HCT116 (cell line): ENCODE measurements around the gene AFAP1. TPM values are rescaled to one million over a fixed set of nuclear protein-coding genes. Genes with fewer than 3 reads are reported as not detected.

Source experiments
- ATAC-seq: fragments of 200-7000 bp; cut with Tn5 transposase; 2 replicates; pipeline ENCODE4 v1.9.1; 2020; ENCODE audit warnings: mild to moderate bottlenecking, moderate library complexity
- BruUV-seq: library from RNA; stranded (reverse); fragments of 400-500 nt; replicated peaks from 2 replicates; lab custom pipeline; 2021; lab: Mats Ljungman, UMichigan
- CTCF ChIA-PET: fragments of 300-600 bp; sonication (Branson Sonifier 250); formaldehyde crosslinking; loops from one replicate; lab custom pipeline; 2021; ENCODE audit warnings: antibody characterized with exemption; lab: Charles Lee
- POLR2A ChIA-PET: fragments of 300-600, 350-600 bp; sonication (Branson Sonifier 250); formaldehyde crosslinking; loops from one replicate; lab custom pipeline; 2021; ENCODE audit warnings: antibody characterized with exemption; lab: Charles Lee
- RAD21 ChIA-PET, 2 experiments: fragments of 300-600 bp; sonication (Branson Sonifier 250); formaldehyde crosslinking; loops; one replicate each; lab custom pipeline; 2023; ENCODE audit warnings: low total read pairs in 2 of 2; ENCODE audit not compliant: uncharacterized antibody in 2 of 2, unreplicated experiment in 2 of 2, low non-redundant PET in 1 of 2; lab: Charles Lee
- DNase-seq: peaks from one replicate; pipeline ENCODE4 v3.0.0-alpha.2; 2010; ENCODE audit warnings: low read depth, low spot score
- H2AFZ ChIP-seq: fragments of 200-600 bp; shearing (Covaris generic), sonication (generic); 2 replicates; pipeline ENCODE4 v1.6.1; 2017; ENCODE audit warnings: low read depth, mixed run types, mixed read lengths, antibody characterized with exemption, low read length; ENCODE audit not compliant: poor library complexity, severe bottlenecking
- H3K27ac ChIP-seq: 2 replicates; pipeline ENCODE4 v1.5.1; 2012; ENCODE audit warnings: low read depth, low read length
- H3K27me3 ChIP-seq: fragments of 200-600 bp; sonication (generic); 2 replicates; pipeline ENCODE4 v1.6.1; 2016; ENCODE audit warnings: mixed run types, low read length, mixed read lengths; ENCODE audit not compliant: insufficient read depth
- H3K36me3 ChIP-seq, 2 experiments: fragments of 200-500 bp in 1 of 2; fragments of 200-600 bp in 1 of 2; sonication (Bioruptor generic) in 1 of 2; sonication (generic) in 1 of 2; 2 replicates each; pipeline versions ENCODE4 v1.5.1 to v1.6.1; 2014 to 2016; ENCODE audit warnings: low read length in 2 of 2, inconsistent platforms in 1 of 2, mixed read lengths in 1 of 2, mixed run types in 1 of 2; ENCODE audit not compliant: insufficient read depth in 2 of 2, control insufficient read depth in 1 of 2
- H3K4me1 ChIP-seq, 2 experiments: fragments of 200-600 bp in 1 of 2; sonication (generic) in 1 of 2; 2 replicates each; pipeline versions ENCODE4 v1.5.1 to v1.6.1; 2012 to 2017; ENCODE audit warnings: low read length in 2 of 2, inconsistent platforms in 1 of 2, mild to moderate bottlenecking in 1 of 2, mixed read lengths in 1 of 2, mixed run types in 1 of 2, moderate library complexity in 1 of 2; ENCODE audit not compliant: insufficient read depth in 2 of 2, control insufficient read depth in 1 of 2
- H3K4me2 ChIP-seq: fragments of 200-600 bp; sonication (generic); 2 replicates; pipeline ENCODE4 v1.6.1; 2017; ENCODE audit warnings: mixed run types, low read length, mixed read lengths
- H3K4me3 ChIP-seq, 2 experiments: fragments of 200-600 bp in 1 of 2; sonication (generic) in 1 of 2; replicated peaks in 1 of 2; 2 replicates each; pipeline ENCODE4 v1.5.1; 2011 to 2016; ENCODE audit warnings: low read length in 2 of 2, control low read depth in 1 of 2, low read depth in 1 of 2, mild to moderate bottlenecking in 1 of 2, mixed read lengths in 1 of 2, mixed run types in 1 of 2
- H3K79me2 ChIP-seq: fragments of 200-600 bp; sonication (generic); 2 replicates; pipeline ENCODE4 v1.6.1; 2017; ENCODE audit warnings: mild to moderate bottlenecking, mixed run types, low read length, moderate library complexity, mixed read lengths; ENCODE audit not compliant: insufficient read depth
- H3K9ac ChIP-seq: fragments of 200-600 bp; sonication (generic); 2 replicates; pipeline ENCODE4 v1.6.1; 2016; ENCODE audit warnings: low read length, mixed read lengths
- H3K9me2 ChIP-seq: fragments of 200-600 bp; sonication (generic), shearing (Covaris generic); 2 replicates; pipeline ENCODE4 v1.6.1; 2017; ENCODE audit warnings: mixed run types, mild to moderate bottlenecking, moderate library complexity; ENCODE audit not compliant: insufficient read depth
- H3K9me3 ChIP-seq, 2 experiments: fragments of 200-500 bp in 1 of 2; fragments of 200-600 bp in 1 of 2; sonication (Bioruptor generic) in 1 of 2; sonication (generic) in 1 of 2; 2 replicates each; pipeline ENCODE4 v1.6.1; 2014 to 2017; ENCODE audit warnings: low read length in 2 of 2, mixed read lengths in 2 of 2, inconsistent platforms in 1 of 2, low read depth in 1 of 2, mild to moderate bottlenecking in 1 of 2, mixed run types in 1 of 2, moderate library complexity in 1 of 2; ENCODE audit not compliant: control insufficient read depth in 1 of 2, insufficient read depth in 1 of 2
- H4K20me1 ChIP-seq: fragments of 200-600 bp; sonication (generic), shearing (Covaris generic); 2 replicates; pipeline ENCODE4 v1.6.1; 2017; ENCODE audit warnings: mixed run types, mild to moderate bottlenecking, moderate library complexity; ENCODE audit not compliant: insufficient read depth
- ATF3 ChIP-seq: IDR thresholded peaks from 2 replicates; pipeline ENCODE4 v1.6.1; 2012
- EGR1 ChIP-seq: IDR thresholded peaks from 2 replicates; pipeline ENCODE4 v1.6.1; 2012; ENCODE audit warnings: low read depth
- EZH2phosphoT487 ChIP-seq: fragments of 200-600 bp; IDR thresholded peaks from 2 replicates; pipeline ENCODE4 v1.6.1; 2018; ENCODE audit warnings: antibody characterized with exemption, borderline replicate concordance
- JUND ChIP-seq: IDR thresholded peaks from 2 replicates; pipeline ENCODE4 v1.6.1; 2012
- POLR2A ChIP-seq: IDR thresholded peaks from 2 replicates; pipeline ENCODE4 v1.7.0; 2011; ENCODE audit warnings: borderline replicate concordance; ENCODE audit not compliant: insufficient read depth, insufficient read length; ENCODE audit errors: extremely low read depth
- RAD21 ChIP-seq: IDR thresholded peaks from 2 replicates; pipeline ENCODE4 v1.6.1; 2012; ENCODE audit warnings: low read depth, mild to moderate bottlenecking
- REST ChIP-seq: IDR thresholded peaks from 2 replicates; pipeline ENCODE4 v1.6.1; 2012; ENCODE audit warnings: low read depth
- SRF ChIP-seq: IDR thresholded peaks from 2 replicates; pipeline ENCODE4 v1.6.1; 2012; ENCODE audit warnings: low read depth
- ZFX ChIP-seq: fragments of 450-650 bp; IDR thresholded peaks from 2 replicates; pipeline ENCODE4 v1.6.1; 2017
- ZNF274 ChIP-seq: fragments of 200-500 bp; sonication (Bioruptor generic); IDR thresholded peaks from 2 replicates; pipeline ENCODE4 v1.6.1; 2014; ENCODE audit warnings: mild to moderate bottlenecking, low read depth, low read length, inconsistent platforms
- intact Hi-C: fragments of 100-400 bp; cut with micrococcal nuclease; formaldehyde crosslinking; loops from 2 replicates; pipeline ENCODE4 v1.10.0; 2022
- total RNA-seq: library from RNA; stranded (reverse); gene quantifications from one replicate; pipeline ENCODE4 v1.2.1, GENCODE V29; 2021; ENCODE audit not compliant: unreplicated experiment

Gene AFAP1
- total RNA-seq, 1 experiment from 2014 or later: 19.4 TPM

DNA sequence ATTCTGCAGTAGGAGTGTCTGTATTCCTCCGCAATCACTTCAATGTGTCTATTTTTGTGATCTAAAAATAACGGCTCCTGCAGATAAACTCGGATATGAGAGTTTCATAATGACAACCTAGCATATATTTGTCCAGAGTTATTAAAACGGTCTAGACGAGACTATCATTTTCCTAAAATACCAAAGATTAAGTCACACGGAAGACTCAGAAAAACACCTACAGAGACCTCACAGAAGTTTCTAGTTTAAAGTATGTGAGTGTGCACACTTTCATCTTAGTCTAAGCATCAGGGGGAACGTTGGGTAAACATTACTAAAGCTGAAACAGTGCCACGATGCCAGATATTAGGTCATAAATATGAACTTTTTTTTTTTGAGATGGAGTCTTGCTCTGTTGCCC, 156.9 kb downstream of the AFAP1 start:
- Histone ChIP-seq H3K4me2 (no peak overlapping the region), H3K4me3 (no peak overlapping the region), H3K9me2 (no peaks in the 10 kb centered on the region), H3K79me2 (no peaks in the 10 kb centered on the region), H4K20me1 (no peaks in the 10 kb centered on the region), H3K9ac (no peak overlapping the region), H3K27me3 (no peaks in the 10 kb centered on the region), H3K9me3 (no peaks in the 10 kb centered on the region), H3K4me1 (no peaks in the 10 kb centered on the region), H2AFZ (no peak overlapping the region), H3K27ac (no peak overlapping the region), H3K36me3 (peaks cover 2 to 3% of the 10 kb centered on the region in 2 experiments; a peak in 2 of 4 replicates)
- ChIA-PET RAD21 (no interaction called here), CTCF (no interaction called here), POLR2A (no interaction called here)
- intact Hi-C loops: no loop called here
- TF ChIP-seq REST: no peak
- TF ChIP-seq RAD21: no peak
- ATAC-seq (no peak), DNase-seq (no peak)
- BruUV-seq: no TSS peak

DNA sequence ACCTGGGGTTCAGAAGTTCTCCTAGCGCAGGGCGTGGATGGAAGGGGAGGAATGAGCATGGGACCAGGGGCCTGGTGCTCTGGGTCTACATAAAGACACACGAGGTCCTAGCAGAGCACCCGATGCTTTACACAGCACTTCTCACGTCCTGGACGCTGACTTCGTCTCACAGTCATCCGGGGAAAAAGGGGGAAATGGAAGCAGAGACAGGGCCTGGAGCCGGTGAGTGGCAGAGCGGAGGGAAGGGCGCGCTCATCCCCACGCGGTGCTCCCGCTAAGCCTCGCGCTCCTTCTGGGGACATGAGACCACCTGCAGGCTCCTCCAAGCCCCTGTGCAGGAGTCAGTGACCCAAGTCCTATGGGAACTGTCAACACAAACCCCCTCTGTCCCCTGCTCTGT, 157.7 kb downstream of the AFAP1 start:
- intact Hi-C loops: no loop called here
- TF ChIP-seq EZH2phosphoT487 (no peak), ZNF274 (no peak), JUND (no peak), POLR2A (no peak), ATF3 (no peak), ZFX (no peak), SRF (no peak), EGR1 (no peak)
- no peak overlapping the region for H3K4me2 ChIP-seq
- DNase-seq: no peak
- H3K79me2 ChIP-seq: no peaks in the 10 kb centered on the region
- no TSS peak for BruUV-seq
- H3K4me3 ChIP-seq: no peak overlapping the region
- H3K27ac ChIP-seq: no peak overlapping the region
- RAD21 ChIA-PET: no interaction called here
- no peaks in the 10 kb centered on the region for H3K4me1 ChIP-seq
- H3K9me2 ChIP-seq: no peaks in the 10 kb centered on the region
- POLR2A ChIA-PET: no interaction called here
- H3K36me3 ChIP-seq: peaks cover 2 to 5% of the 10 kb centered on the region in 2 experiments; a peak in 2 of 4 replicates
- H3K9ac ChIP-seq: no peak overlapping the region
- no peak overlapping the region for H2AFZ ChIP-seq
- CTCF ChIA-PET: no interaction called here
- ATAC-seq: no peak
- H4K20me1 ChIP-seq: no peaks in the 10 kb centered on the region
- no peaks in the 10 kb centered on the region for H3K27me3 ChIP-seq
- H3K9me3 ChIP-seq: no peaks in the 10 kb centered on the region
